Body of pancreas (tissue), 4 donors: ENCODE measurements around the gene COL28A1.

Source experiments
- CTCF ChIP-seq, 7 experiments: fragments of 450-650 bp in 4 of 7; fragments of 200-600 bp in 3 of 7; sonication (generic) in 3 of 7; IDR thresholded peaks; one replicate each; pipeline ENCODE4 v1.5.1; 2016 to 2019; ENCODE audit warnings: antibody characterized with exemption in 7 of 7
- POLR2A ChIP-seq, 3 donors: fragments of 450-650 bp; IDR thresholded peaks; one replicate each; pipeline ENCODE4 v1.6.1; 2016; ENCODE audit warnings: antibody characterized with exemption in 3 of 3, mild to moderate bottlenecking in 2 of 3

GRCh38 chr7:7556852-7557251, 21.2 kb upstream of the COL28A1 start:
- no peak for TF ChIP-seq CTCF (IDR thresholded peaks at IDR 0.05)
- TF ChIP-seq POLR2A (IDR thresholded peaks at IDR 0.05) = no peak
